Measurements from ENCODE around the gene IL17F. TPM values are rescaled to one million over a fixed set of nuclear protein-coding genes. Genes with fewer than 3 reads are reported as not detected.

IL17F gene
- total and polyA plus RNA-seq, 2 experiments from 2014 or later = not detected

- TF ChIP-seq, protein P1, sequence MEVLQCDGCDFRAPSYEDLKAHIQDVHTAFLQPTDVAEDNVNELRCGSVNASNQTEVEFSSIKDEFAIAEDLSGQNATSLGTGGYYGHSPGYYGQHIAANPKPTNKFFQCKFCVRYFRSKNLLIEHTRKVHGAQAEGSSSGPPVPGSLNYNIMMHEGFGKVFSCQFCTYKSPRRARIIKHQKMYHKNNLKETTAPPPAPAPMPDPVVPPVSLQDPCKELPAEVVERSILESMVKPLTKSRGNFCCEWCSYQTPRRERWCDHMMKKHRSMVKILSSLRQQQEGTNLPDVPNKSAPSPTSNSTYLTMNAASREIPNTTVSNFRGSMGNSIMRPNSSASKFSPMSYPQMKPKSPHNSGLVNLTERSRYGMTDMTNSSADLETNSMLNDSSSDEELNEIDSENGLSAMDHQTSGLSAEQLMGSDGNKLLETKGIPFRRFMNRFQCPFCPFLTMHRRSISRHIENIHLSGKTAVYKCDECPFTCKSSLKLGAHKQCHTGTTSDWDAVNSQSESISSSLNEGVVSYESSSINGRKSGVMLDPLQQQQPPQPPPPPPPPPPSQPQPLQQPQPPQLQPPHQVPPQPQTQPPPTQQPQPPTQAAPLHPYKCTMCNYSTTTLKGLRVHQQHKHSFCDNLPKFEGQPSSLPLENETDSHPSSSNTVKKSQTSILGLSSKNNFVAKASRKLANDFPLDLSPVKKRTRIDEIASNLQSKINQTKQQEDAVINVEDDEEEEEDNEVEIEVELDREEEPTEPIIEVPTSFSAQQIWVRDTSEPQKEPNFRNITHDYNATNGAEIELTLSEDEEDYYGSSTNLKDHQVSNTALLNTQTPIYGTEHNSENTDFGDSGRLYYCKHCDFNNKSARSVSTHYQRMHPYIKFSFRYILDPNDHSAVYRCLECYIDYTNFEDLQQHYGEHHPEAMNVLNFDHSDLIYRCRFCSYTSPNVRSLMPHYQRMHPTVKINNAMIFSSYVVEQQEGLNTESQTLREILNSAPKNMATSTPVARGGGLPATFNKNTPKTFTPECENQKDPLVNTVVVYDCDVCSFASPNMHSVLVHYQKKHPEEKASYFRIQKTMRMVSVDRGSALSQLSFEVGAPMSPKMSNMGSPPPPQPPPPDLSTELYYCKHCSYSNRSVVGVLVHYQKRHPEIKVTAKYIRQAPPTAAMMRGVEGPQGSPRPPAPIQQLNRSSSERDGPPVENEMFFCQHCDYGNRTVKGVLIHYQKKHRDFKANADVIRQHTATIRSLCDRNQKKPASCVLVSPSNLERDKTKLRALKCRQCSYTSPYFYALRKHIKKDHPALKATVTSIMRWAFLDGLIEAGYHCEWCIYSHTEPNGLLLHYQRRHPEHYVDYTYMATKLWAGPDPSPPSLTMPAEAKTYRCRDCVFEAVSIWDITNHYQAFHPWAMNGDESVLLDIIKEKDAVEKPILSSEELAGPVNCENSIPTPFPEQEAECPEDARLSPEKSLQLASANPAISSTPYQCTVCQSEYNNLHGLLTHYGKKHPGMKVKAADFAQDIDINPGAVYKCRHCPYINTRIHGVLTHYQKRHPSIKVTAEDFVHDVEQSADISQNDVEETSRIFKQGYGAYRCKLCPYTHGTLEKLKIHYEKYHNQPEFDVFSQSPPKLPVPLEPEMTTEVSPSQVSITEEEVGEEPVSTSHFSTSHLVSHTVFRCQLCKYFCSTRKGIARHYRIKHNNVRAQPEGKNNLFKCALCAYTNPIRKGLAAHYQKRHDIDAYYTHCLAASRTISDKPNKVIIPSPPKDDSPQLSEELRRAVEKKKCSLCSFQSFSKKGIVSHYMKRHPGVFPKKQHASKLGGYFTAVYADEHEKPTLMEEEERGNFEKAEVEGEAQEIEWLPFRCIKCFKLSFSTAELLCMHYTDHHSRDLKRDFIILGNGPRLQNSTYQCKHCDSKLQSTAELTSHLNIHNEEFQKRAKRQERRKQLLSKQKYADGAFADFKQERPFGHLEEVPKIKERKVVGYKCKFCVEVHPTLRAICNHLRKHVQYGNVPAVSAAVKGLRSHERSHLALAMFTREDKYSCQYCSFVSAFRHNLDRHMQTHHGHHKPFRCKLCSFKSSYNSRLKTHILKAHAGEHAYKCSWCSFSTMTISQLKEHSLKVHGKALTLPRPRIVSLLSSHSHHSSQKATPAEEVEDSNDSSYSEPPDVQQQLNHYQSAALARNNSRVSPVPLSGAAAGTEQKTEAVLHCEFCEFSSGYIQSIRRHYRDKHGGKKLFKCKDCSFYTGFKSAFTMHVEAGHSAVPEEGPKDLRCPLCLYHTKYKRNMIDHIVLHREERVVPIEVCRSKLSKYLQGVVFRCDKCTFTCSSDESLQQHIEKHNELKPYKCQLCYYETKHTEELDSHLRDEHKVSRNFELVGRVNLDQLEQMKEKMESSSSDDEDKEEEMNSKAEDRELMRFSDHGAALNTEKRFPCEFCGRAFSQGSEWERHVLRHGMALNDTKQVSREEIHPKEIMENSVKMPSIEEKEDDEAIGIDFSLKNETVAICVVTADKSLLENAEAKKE (CRISPR knock-in tag; IDR thresholded peaks at IDR 0.05) = no peak
- TF ChIP-seq ZNF331 (CRISPR knock-in tag; IDR thresholded peaks at IDR 0.05; ENCODE audit: low read depth) = no peak
- no peak for TF ChIP-seq POLR2AphosphoS5 (IDR thresholded peaks at IDR 0.05; ENCODE audit: low read depth)
- TF ChIP-seq, protein P2, sequence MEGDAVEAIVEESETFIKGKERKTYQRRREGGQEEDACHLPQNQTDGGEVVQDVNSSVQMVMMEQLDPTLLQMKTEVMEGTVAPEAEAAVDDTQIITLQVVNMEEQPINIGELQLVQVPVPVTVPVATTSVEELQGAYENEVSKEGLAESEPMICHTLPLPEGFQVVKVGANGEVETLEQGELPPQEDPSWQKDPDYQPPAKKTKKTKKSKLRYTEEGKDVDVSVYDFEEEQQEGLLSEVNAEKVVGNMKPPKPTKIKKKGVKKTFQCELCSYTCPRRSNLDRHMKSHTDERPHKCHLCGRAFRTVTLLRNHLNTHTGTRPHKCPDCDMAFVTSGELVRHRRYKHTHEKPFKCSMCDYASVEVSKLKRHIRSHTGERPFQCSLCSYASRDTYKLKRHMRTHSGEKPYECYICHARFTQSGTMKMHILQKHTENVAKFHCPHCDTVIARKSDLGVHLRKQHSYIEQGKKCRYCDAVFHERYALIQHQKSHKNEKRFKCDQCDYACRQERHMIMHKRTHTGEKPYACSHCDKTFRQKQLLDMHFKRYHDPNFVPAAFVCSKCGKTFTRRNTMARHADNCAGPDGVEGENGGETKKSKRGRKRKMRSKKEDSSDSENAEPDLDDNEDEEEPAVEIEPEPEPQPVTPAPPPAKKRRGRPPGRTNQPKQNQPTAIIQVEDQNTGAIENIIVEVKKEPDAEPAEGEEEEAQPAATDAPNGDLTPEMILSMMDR (conservative IDR thresholded peaks at IDR 0.05; ENCODE audit: low read depth in 2 of 2) = no peak
These were observed 34.5 kb downstream of the IL17F start (continued) for GRCh38 chr6:52209770-52210169.

- Mint-ChIP-seq H3K4me3 (no peak overlapping the region), H3K9me3 (no peaks in the 10 kb centered on the region; the same call in 2 of the 3 replicates), H3K36me3 (ENCODE audit: low read depth) (no peaks in the 10 kb centered on the region), H3K27ac (no peak overlapping the region), H3K27me3 (ENCODE audit: insufficient read depth, low read depth, poor library complexity) (peaks cover 1% of the 10 kb centered on the region), H3K4me1 (peaks cover 8% of the 10 kb centered on the region; the same call in 2 of the 3 replicates)
- H3K36me3 ChIP-seq (ENCODE audit: insufficient read depth) = no peaks in the 10 kb centered on the region; the same call in 1 of the 2 replicates
- H3K27me3 ChIP-seq (ENCODE audit: insufficient read depth) = no peaks in the 10 kb centered on the region
- 0 out of 2 replicates have a peak, but pooled peaks cover 5% of the 10 kb centered on the region for H3K9me2 ChIP-seq (ENCODE audit: insufficient read depth)
- no peak overlapping the region for H3K27ac ChIP-seq (ENCODE audit: low read depth)
- H2AFZ ChIP-seq = no peak overlapping the region
- no peak for DNase-seq (ENCODE audit: low spot score)
- H3K4me3 ChIP-seq = no peak overlapping the region
- H4K20me1 ChIP-seq (replicated peaks; ENCODE audit: insufficient read depth) = no peaks in the 10 kb centered on the region
- H3K4me2 ChIP-seq = no peak overlapping the region
- 0 out of 2 replicates have a peak, but pooled peaks cover 9% of the 10 kb centered on the region for H3K4me1 ChIP-seq (ENCODE audit: insufficient read depth)
- H3K79me2 ChIP-seq (replicated peaks; ENCODE audit: insufficient read depth) = no peaks in the 10 kb centered on the region
- ATAC-seq = no peak
- H3F3A ChIP-seq (replicated peaks; ENCODE audit: low read depth) = no peaks in the 10 kb centered on the region
- TF ChIP-seq, protein P2 (conservative IDR thresholded peaks at IDR 0.05; ENCODE audit: low read depth in 2 of 2) = no peak
- no peak for TF ChIP-seq REST (IDR thresholded peaks at IDR 0.05; ENCODE audit: unreplicated experiment)
- TF ChIP-seq STAT1 (IDR thresholded peaks at IDR 0.05; ENCODE audit: unreplicated experiment) = no peak
- no peak for TF ChIP-seq EZH2phosphoT487 (IDR thresholded peaks at IDR 0.05; ENCODE audit: unreplicated experiment)
- no peak for TF ChIP-seq POLR2AphosphoS5 (IDR thresholded peaks at IDR 0.05; ENCODE audit: low read depth)
- TF ChIP-seq ZNF114 (CRISPR knock-in tag; IDR thresholded peaks at IDR 0.05) = no peak
- no peak for TF ChIP-seq CREB1 (CRISPR knock-in tag; IDR thresholded peaks at IDR 0.05; ENCODE audit: low read depth)
- TF ChIP-seq ZNF331 (CRISPR knock-in tag; IDR thresholded peaks at IDR 0.05; ENCODE audit: low read depth) = no peak
These were observed 35.7 kb downstream of the IL17F start for GRCh38 chr6:52208612-52209011.

Data from GM23338 (cell line).